ENCODE measurements around the gene MYO1C.

- no peak for TF ChIP-seq CTCF (IDR thresholded peaks at IDR 0.05)
- no peak for TF ChIP-seq POLR2A (IDR thresholded peaks at IDR 0.05)
- TF ChIP-seq POLR2AphosphoS5 (IDR thresholded peaks at IDR 0.05): no peak
- TF ChIP-seq EP300 (IDR thresholded peaks at IDR 0.05): no peak
Measured at GRCh38 chr17:1482680-1483079, 9.8 kb downstream of the MYO1C start.
